ENCODE data around the gene OR8U1.
"Not testable (repeated sequence)": the region's sequence is repeated elsewhere in the genome, so short reads cannot be mapped to it uniquely, and the experiment has no call there.

The OR8U1 gene

GRCh38 chr11:56375324-56375723, at the start of gene OR8U1:
OR8U1 (plus strand) TSS chr11:56375624; CDS start chr11:56375624, 0 bp downstream.
- FAIRE-seq = no peak

DNA sequence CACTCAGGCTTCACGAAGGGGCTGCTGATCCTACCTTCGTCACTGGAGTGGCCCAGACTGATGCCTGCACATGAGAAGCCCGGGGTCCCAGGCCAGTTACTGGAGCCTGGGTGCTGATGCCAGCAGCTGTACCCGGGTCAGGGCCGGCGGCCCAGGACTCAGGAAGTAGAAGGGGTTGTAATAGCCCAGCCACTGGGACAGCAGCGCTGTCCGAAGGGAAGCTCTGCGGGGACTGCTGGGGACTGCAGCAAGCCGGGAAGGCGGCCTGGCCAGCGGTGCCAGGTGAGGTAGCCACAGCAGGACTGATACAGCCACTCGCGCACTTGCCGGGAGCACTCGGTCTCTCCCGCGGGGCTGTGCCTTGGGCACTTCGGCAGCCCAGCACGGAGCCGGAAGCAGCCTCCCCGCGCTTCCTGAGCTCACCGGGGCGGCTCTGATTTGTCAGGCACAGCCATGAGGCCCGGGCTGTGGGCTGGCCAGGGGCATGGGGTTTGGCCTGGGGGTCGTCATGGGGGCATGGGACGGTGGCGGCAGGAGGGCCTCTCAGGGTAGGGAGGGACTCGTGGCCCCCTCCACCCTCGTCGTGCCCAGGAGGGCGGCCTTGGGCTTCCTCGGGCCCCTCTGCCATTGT, 43.4 kb upstream of the OR8U1 start:
- no peak for FAIRE-seq

GRCh38 chr11:56333156-56333555, 42.3 kb upstream of the OR8U1 start:
- no peak for FAIRE-seq

DNA sequence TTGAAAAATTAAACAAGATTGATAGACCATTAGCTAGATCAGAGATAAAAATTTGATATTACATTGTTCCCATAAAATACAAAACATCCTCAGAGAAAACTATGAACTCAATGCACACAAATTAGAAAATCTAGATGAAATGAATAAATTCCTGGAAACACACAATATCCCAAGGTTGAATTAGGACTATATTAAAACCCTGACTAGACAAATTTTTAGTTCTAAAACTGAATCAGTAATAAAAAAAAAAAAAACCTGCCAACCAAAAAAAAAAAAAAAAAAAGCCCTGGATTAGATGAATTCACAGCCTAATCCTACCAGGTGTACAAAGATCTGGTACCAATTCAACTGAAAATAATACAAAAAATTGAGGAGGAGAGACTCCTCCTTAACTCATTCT, 35.1 kb upstream of the OR8U1 start:
- no peak for FAIRE-seq

GRCh38 chr11:56345739-56346138, 29.7 kb upstream of the OR8U1 start, which contains the start of gene OR8K1:
OR8K1 (plus strand) TSS chr11:56346039; CDS start chr11:56346039, 0 bp downstream.
- FAIRE-seq = no peak

DNA sequence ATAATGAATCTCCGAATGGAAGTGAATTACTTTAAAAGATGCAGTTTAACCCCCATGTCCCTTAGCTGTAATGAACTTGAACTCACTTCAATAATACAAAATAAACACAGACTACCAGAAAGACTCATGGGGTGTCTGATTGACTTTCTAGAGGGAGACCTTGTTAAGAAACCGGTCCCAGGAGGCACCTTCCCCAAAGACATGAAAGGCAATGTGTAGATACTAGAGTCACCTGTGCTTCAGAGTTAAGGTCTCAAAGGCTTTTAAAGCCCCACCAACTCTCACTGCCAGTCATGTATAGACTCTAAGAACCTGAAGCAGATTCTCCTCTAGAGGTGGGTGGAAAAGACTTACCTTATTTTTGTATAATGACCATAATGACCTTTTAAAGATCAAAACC, 21.4 kb upstream of the OR8U1 start, which contains the start of gene OR8J1:
TSS of gene OR8J1 (plus strand) at position 301 of the 400 bp plus-strand sequence. CDS start 5,956 bp downstream, outside the sequence.
- no peak for FAIRE-seq

GRCh38 chr11:56380120-56380519, 4.7 kb downstream of the OR8U1 start:
- no peak for FAIRE-seq

GRCh38 chr11:56394381-56394780, 19.0 kb downstream of the OR8U1 start:
- no peak for FAIRE-seq

GRCh38 chr11:56396047-56396446, 20.6 kb downstream of the OR8U1 start:
- FAIRE-seq = no peak

- not testable (repeated sequence) for FAIRE-seq
Observed at GRCh38 chr11:56401858-56402461, 26.5 kb downstream of the OR8U1 start.

GRCh38 chr11:56404393-56404792, 29.0 kb downstream of the OR8U1 start:
- FAIRE-seq = no peak

DNA sequence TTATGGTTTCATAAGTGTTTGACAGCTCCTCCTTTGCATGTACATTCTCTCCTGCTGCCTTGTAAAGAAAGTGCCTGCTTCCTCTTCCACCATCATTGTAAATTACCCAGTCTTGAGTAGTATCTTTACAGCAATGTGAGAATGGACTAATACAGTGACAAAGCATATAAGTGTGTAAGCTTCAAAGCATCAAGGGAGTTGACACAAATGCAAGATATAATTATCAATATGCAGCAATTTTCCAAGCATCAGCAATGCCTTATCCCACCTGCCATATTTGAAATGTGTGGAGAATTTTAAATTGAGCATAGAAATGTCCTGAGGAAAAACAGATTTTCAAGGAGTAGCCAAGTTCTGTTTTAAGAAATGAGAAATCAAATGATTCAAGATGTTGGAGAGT, 35.4 kb downstream of the OR8U1 start:
- no peak for FAIRE-seq

GRCh38 chr11:56412396-56412795, 37.0 kb downstream of the OR8U1 start, which contains the start of gene OR5AL1:
OR5AL1 (plus strand) TSS chr11:56412696.
- no peak for FAIRE-seq

Data from islet of Langerhans (tissue), 1 donor.